SK-N-SH (cell line): ENCODE data around the gene ADRM1. TPM values are rescaled to one million over a fixed set of nuclear protein-coding genes. Genes with fewer than 3 reads are reported as not detected.

Experiments
- CTCF ChIA-PET: fragments of 300-600, 350-600 bp; formaldehyde crosslinking; extraction: SDS; loops from one replicate; lab custom pipeline; 2021; lab: Yijun Ruan, JAX
- POLR2A ChIA-PET: fragments of 350-600 bp; sonication (Branson Sonifier 250); formaldehyde crosslinking; extraction: SDS; loops from one replicate; lab custom pipeline; 2020; ENCODE audit warnings: antibody characterized with exemption, inconsistent platforms; lab: Yijun Ruan, JAX
- DNase-seq: peaks from one replicate; pipeline ENCODE4 v3.0.0; 2012
- H2AFZ ChIP-seq: fragments of 200-600 bp; sonication (generic); 2 replicates; pipeline ENCODE4 v1.8.1; 2016; ENCODE audit warnings: antibody characterized with exemption, mild to moderate bottlenecking, low read depth
- H3F3A ChIP-seq: fragments of 200-600 bp; sonication (generic); replicated peaks from 2 replicates; pipeline ENCODE3; 2016; ENCODE audit warnings: antibody characterized with exemption, mild to moderate bottlenecking; ENCODE audit not compliant: insufficient read depth
- H3K27ac ChIP-seq, 2 experiments: fragments of 200-500 bp in 1 of 2; fragments of 200-600 bp in 1 of 2; sonication (Bioruptor generic) in 1 of 2; sonication (generic), shearing (Covaris generic) in 1 of 2; 2 replicates each; pipeline versions ENCODE4 v1.5.1 to v1.6.1; 2014 to 2016; ENCODE audit warnings: low read depth in 2 of 2, inconsistent platforms in 1 of 2, low read length in 1 of 2, mild to moderate bottlenecking in 1 of 2, mixed read lengths in 1 of 2
- H3K27me3 ChIP-seq: fragments of 200-600 bp; sonication (generic), shearing (Covaris generic); 2 replicates; pipeline ENCODE4 v1.6.1; 2016; ENCODE audit warnings: mixed run types; ENCODE audit not compliant: insufficient read depth
- H3K36me3 ChIP-seq, 2 experiments: fragments of 200-500 bp in 1 of 2; fragments of 200-600 bp in 1 of 2; sonication (Bioruptor generic) in 1 of 2; sonication (generic) in 1 of 2; replicated peaks in 1 of 2; 2 replicates each; pipeline versions ENCODE3 to v1.5.1; 2014 to 2016; ENCODE audit warnings: low read length in 1 of 2, mild to moderate bottlenecking in 1 of 2; ENCODE audit not compliant: insufficient read depth in 2 of 2, control insufficient read depth in 1 of 2
- H3K4me1 ChIP-seq, 2 experiments: fragments of 200-500 bp in 1 of 2; fragments of 200-600 bp in 1 of 2; sonication (Bioruptor generic) in 1 of 2; sonication (generic), shearing (Covaris generic) in 1 of 2; 2 replicates each; pipeline versions ENCODE4 v1.5.1 to v1.6.1; 2014 to 2016; ENCODE audit warnings: low read depth in 1 of 2, low read length in 1 of 2, mixed run types in 1 of 2; ENCODE audit not compliant: insufficient read depth in 2 of 2, control insufficient read depth in 1 of 2
- H3K4me2 ChIP-seq: fragments of 200-600 bp; sonication (generic), shearing (Covaris generic); 2 replicates; pipeline ENCODE4 v1.6.1; 2017; ENCODE audit warnings: mixed run types
- H3K4me3 ChIP-seq, 2 experiments: fragments of 200-500 bp in 1 of 2; fragments of 200-600 bp in 1 of 2; sonication (Bioruptor generic) in 1 of 2; sonication (generic), shearing (Covaris generic) in 1 of 2; 2 replicates each; pipeline versions ENCODE4 v1.5.1 to v1.8.1; 2014 to 2016; ENCODE audit warnings: low read depth in 2 of 2, inconsistent platforms in 1 of 2, low read length in 1 of 2, mild to moderate bottlenecking in 1 of 2, mixed read lengths in 1 of 2, moderate library complexity in 1 of 2
- H3K79me2 ChIP-seq: fragments of 200-600 bp; sonication (generic); 2 replicates; pipeline ENCODE4 v1.8.1; 2017; ENCODE audit warnings: mild to moderate bottlenecking; ENCODE audit not compliant: insufficient read depth
- H3K9ac ChIP-seq: fragments of 200-600 bp; sonication (generic); 2 replicates; pipeline ENCODE4 v1.6.1; 2017; ENCODE audit warnings: mixed run types
- H3K9me2 ChIP-seq: fragments of 200-600 bp; sonication (generic); 2 replicates; pipeline ENCODE4 v1.6.1; 2017; ENCODE audit warnings: mixed run types
- H3K9me3 ChIP-seq: fragments of 200-600 bp; sonication (generic); 2 replicates; pipeline ENCODE4 v1.6.1; 2017; ENCODE audit warnings: mixed run types, mild to moderate bottlenecking, moderate library complexity
- H4K20me1 ChIP-seq: fragments of 200-600 bp; sonication (generic); 2 replicates; pipeline ENCODE4 v1.6.1; 2017; ENCODE audit warnings: mild to moderate bottlenecking, mixed run types; ENCODE audit not compliant: insufficient read depth
- CHD2 ChIP-seq: fragments of 150-350 bp; IDR thresholded peaks from 2 replicates; pipeline ENCODE4 v1.6.1; 2018; ENCODE audit warnings: low read length; ENCODE audit not compliant: partially characterized antibody
- FOXJ3 ChIP-seq: sonication (generic); formaldehyde crosslinking; IDR thresholded peaks from 2 replicates; pipeline ENCODE4 v1.5.1; 2020; ENCODE audit warnings: mild to moderate bottlenecking, missing genetic modification reagents
- FOXM1 ChIP-seq: IDR thresholded peaks from 2 replicates; pipeline ENCODE4 v1.4.0; 2012; ENCODE audit warnings: low read depth, mild to moderate bottlenecking
- GABPA ChIP-seq: IDR thresholded peaks from 2 replicates; pipeline ENCODE4 v1.4.0; 2012; ENCODE audit warnings: low read depth, mild to moderate bottlenecking
- RAD21 ChIP-seq: IDR thresholded peaks from 2 replicates; pipeline ENCODE4 v1.6.1; 2012; ENCODE audit warnings: mild to moderate bottlenecking, low read length
- RCOR1 ChIP-seq: fragments of 150-350 bp; IDR thresholded peaks from 2 replicates; pipeline ENCODE4 v1.6.1; 2017; ENCODE audit warnings: antibody characterized with exemption, low read length
- RXRA ChIP-seq: IDR thresholded peaks from 2 replicates; pipeline ENCODE4 v1.4.0; 2012; ENCODE audit warnings: low read depth, mild to moderate bottlenecking, borderline replicate concordance
- SMC3 ChIP-seq: IDR thresholded peaks from 2 replicates; pipeline ENCODE4 v1.6.1; 2012; ENCODE audit warnings: low read depth, low read length, improper control_type of control experiment
- TAF1 ChIP-seq: IDR thresholded peaks from 2 replicates; pipeline ENCODE4 v1.6.1; 2012; ENCODE audit warnings: low read depth, mild to moderate bottlenecking, low read length, moderate library complexity, borderline replicate concordance
- whole genome bisulfite sequencing: methylation state at CpG from one replicate; pipeline ENCODE4 v1.1.6; 2017; ENCODE audit warnings: low lambda C conversion rate; 5-methylcytosine and 5-hydroxymethylcytosine counted together
- polyA plus RNA-seq, 3 experiments: library from polyadenylated mRNA; depleted of rRNA; stranded (reverse); fragments of >200 nt; gene quantifications; 2 replicates each; pipeline ENCODE4 v1.2.3, GENCODE V29; 2012
- TF ChIP-seq, protein P1 (sequence below): fragments of 200-600 bp; sonication (generic); IDR thresholded peaks from 2 replicates; pipeline ENCODE4 v1.6.1; 2017; ENCODE audit warnings: antibody characterized with exemption, mild to moderate bottlenecking, moderate library complexity
- TF ChIP-seq, protein P2 (sequence below): fragments of 150-350 bp; IDR thresholded peaks from 2 replicates; pipeline ENCODE4 v1.6.1; 2017; ENCODE audit warnings: antibody characterized with exemption, low read length, low read depth, borderline replicate concordance

Gene ADRM1
- polyA plus RNA-seq, 1 of the 3 experiments (the other 2 are of a cell fraction): 142 TPM

DNA sequence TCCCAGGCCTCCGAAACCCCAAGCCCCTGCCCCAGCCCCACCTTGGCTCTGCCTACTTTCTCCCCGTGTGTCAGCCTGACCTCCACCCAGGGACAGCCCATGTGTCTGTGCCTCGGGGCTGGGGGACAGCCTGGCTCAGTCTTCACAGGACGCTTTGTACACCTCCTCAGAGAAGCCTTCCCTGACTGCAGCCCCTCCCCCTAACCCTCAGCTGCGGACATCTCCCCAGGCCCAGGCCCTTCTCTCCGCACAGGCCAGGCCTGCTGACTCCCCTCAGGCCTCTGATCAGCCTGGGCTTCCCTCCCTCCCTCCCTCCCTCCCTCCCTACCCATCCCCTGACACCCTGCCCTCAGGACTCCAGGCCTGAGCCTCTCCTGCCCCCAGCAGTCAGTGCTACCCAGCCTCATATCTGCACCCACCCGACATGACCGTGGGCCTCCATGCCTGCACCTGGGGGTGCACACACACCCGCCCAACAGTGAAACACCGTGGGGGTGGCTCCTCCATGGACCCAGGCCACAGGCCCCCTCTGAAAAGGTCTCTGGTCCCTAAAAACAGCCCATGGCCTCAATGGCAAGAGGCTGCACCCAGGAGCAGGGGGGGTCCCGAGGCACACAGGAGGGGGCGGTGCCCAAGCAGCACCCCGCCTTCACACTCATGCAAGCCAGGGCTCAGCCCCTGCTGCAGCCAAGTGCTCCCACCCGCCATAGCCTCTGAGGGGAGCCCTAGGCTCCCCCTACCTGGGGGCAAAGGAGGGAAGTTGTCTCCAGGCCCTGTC lies 51.4 kb downstream of the ADRM1 start:
- TF ChIP-seq RXRA (no peak), FOXJ3 (no peak), TAF1 (no peak), RAD21 (no peak)
- TF ChIP-seq, protein P1, sequence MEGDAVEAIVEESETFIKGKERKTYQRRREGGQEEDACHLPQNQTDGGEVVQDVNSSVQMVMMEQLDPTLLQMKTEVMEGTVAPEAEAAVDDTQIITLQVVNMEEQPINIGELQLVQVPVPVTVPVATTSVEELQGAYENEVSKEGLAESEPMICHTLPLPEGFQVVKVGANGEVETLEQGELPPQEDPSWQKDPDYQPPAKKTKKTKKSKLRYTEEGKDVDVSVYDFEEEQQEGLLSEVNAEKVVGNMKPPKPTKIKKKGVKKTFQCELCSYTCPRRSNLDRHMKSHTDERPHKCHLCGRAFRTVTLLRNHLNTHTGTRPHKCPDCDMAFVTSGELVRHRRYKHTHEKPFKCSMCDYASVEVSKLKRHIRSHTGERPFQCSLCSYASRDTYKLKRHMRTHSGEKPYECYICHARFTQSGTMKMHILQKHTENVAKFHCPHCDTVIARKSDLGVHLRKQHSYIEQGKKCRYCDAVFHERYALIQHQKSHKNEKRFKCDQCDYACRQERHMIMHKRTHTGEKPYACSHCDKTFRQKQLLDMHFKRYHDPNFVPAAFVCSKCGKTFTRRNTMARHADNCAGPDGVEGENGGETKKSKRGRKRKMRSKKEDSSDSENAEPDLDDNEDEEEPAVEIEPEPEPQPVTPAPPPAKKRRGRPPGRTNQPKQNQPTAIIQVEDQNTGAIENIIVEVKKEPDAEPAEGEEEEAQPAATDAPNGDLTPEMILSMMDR: no peak
- CTCF ChIA-PET: interaction anchor here (0.9 to 5.5 kb wide), 3 partner anchors 13 to 29 kb away, joined by 3 to 43 read pairs (median 22); partner anchors contain the start of gene LAMA5
- no peaks in the 10 kb centered on the region for H3K27me3 ChIP-seq
- H2AFZ ChIP-seq: no peak overlapping the region
- H3K4me2 ChIP-seq: no peak overlapping the region
- peak overlapping the region in 1 of 2 experiments; percentile 92; a peak in 1 of 4 replicates for H3K27ac ChIP-seq
- no peaks in the 10 kb centered on the region for H3K9me2 ChIP-seq
- peaks cover 0 to 13% of the 10 kb centered on the region in 2 experiments for H3K36me3 ChIP-seq
- no peak overlapping the region for H3K9ac ChIP-seq
- POLR2A ChIA-PET: no interaction called here
- H3K79me2 ChIP-seq: peaks cover 11% of the 10 kb centered on the region; the same call in 1 of the 2 replicates
- DNase-seq: peak; percentile 59
- no peak overlapping the region for H3K4me3 ChIP-seq
- H3K9me3 ChIP-seq: no peaks in the 10 kb centered on the region
- peaks cover 3% of the 10 kb centered on the region for H3F3A ChIP-seq
- peaks cover 29 to 72% of the 10 kb centered on the region in 2 experiments; a peak in 3 of 4 replicates for H3K4me1 ChIP-seq
- 71% methylated on average over 7 of the region's 14 CpGs for WGBS
- peaks cover 14% of the 10 kb centered on the region; the same call in 1 of the 2 replicates for H4K20me1 ChIP-seq

DNA sequence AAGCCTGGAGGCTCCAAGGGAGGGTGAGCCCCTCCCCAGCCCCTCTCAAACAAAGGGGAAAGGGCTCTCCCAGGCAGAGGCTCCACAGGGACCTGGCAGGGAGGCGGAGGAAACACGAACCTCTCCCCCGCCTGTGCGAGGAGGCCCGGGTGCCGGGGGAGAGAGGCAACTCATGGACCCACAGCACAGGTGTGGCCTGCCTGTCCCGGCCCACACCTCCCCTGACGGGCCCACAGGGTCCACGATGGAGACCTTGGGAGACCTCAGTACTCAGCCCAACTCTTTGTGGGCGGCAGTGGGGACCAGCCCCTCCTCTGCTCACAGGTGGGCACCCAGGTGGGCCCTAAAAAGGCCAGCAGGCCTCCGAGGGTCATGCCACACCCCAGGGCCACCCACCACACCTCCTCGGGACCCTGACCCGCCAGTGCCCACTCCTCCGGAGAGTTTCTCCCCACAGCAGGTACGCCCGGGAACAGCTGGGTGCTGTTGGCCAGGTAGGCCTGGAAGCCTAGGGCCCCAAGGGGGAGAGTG lies 52.1 kb downstream of the ADRM1 start:
- WGBS: no CpG with 5 or more reads among the region's 16 CpGs
- ChIA-PET CTCF (interaction anchor here (2.6 to 5.5 kb wide), 2 partner anchors 10 to 28 kb away, joined by 15 to 43 read pairs; no protein-coding TSS in a partner anchor), POLR2A (no interaction called here)
- DNase-seq: no peak
- Histone ChIP-seq H2AFZ (no peak overlapping the region), H4K20me1 (peaks cover 14% of the 10 kb centered on the region; the same call in 1 of the 2 replicates), H3K4me1 (peaks cover 29 to 78% of the 10 kb centered on the region in 2 experiments; a peak in 3 of 4 replicates), H3K9me3 (no peaks in the 10 kb centered on the region), H3K4me3 (no peak overlapping the region), H3K9me2 (no peaks in the 10 kb centered on the region), H3K9ac (peak overlapping the region; percentile 43), H3K27me3 (no peaks in the 10 kb centered on the region), H3F3A (peaks cover 3% of the 10 kb centered on the region), H3K27ac (peak overlapping the region; percentile 62 to 92), H3K4me2 (peak overlapping the region; percentile 74), H3K36me3 (peaks cover 0 to 13% of the 10 kb centered on the region in 2 experiments), H3K79me2 (peaks cover 11% of the 10 kb centered on the region; the same call in 1 of the 2 replicates)
- TF ChIP-seq GABPA (no peak), FOXM1 (no peak), RCOR1 (no peak), SMC3 (no peak), CHD2 (no peak)
- TF ChIP-seq, protein P2, sequence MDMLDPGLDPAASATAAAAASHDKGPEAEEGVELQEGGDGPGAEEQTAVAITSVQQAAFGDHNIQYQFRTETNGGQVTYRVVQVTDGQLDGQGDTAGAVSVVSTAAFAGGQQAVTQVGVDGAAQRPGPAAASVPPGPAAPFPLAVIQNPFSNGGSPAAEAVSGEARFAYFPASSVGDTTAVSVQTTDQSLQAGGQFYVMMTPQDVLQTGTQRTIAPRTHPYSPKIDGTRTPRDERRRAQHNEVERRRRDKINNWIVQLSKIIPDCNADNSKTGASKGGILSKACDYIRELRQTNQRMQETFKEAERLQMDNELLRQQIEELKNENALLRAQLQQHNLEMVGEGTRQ: no peak
